IPS-15b (cell line): Measurements from ENCODE around the gene MUC12.
"Not testable (repeated sequence)": the region's sequence is repeated elsewhere in the genome, so short reads cannot be mapped to it uniquely, and the experiment has no call there.

Experiments
- H3K27me3 ChIP-seq: one replicate; pipeline ENCODE4 v1.6.1; 2013; ENCODE audit warnings: low read length; ENCODE audit not compliant: control insufficient read depth, insufficient read depth
- H3K36me3 ChIP-seq: one replicate; pipeline ENCODE4 v1.6.1; 2013; ENCODE audit warnings: low read length; ENCODE audit not compliant: control insufficient read depth, insufficient read depth
- H3K4me1 ChIP-seq: one replicate; pipeline ENCODE4 v1.6.1; 2013; ENCODE audit warnings: mild to moderate bottlenecking, low read length; ENCODE audit not compliant: control insufficient read depth, insufficient read depth
- H3K4me3 ChIP-seq: one replicate; pipeline ENCODE4 v1.5.1; 2013; ENCODE audit warnings: low read depth, low read length
- H3K9ac ChIP-seq: one replicate; pipeline ENCODE4 v1.6.1; 2013; ENCODE audit warnings: low read depth, mild to moderate bottlenecking, low read length
- H3K9me3 ChIP-seq: one replicate; pipeline ENCODE4 v1.6.1; 2013; ENCODE audit warnings: mild to moderate bottlenecking, low read length; ENCODE audit not compliant: control insufficient read depth, insufficient read depth

Gene MUC12

DNA sequence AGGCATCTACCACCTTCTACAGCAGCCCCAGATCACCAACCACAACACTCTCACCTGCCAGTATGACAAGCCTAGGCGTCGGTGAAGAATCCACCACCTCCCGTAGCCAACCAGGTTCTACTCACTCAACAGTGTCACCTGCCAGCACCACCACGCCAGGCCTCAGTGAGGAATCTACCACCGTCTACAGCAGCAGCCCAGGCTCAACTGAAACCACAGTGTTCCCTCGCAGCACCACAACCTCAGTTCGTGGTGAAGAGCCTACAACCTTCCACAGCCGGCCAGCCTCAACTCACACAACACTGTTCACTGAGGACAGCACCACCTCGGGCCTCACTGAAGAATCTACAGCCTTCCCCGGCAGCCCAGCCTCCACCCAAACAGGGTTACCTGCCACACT, 29.2 kb downstream of the MUC12 start:
- not testable (repeated sequence) for H3K36me3 ChIP-seq, H3K4me3 ChIP-seq, H3K27me3 ChIP-seq, H3K9ac ChIP-seq, H3K9me3 ChIP-seq, H3K4me1 ChIP-seq

DNA sequence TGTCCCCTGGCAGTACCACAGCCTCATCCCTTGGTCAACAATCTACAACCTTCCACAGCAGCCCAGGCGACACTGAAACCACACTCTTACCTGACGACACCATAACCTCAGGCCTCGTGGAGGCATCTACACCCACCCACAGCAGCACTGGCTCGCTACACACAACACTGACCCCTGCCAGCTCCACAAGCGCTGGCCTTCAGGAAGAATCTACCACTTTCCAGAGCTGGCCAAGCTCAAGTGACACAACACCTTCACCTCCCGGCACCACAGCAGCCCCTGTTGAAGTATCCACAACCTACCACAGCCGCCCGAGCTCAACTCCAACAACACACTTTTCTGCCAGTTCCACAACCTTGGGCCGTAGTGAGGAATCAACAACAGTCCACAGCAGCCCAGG, 30.0 kb downstream of the MUC12 start:
- not testable (repeated sequence) for H3K27me3 ChIP-seq, H3K36me3 ChIP-seq, H3K4me1 ChIP-seq, H3K4me3 ChIP-seq, H3K9ac ChIP-seq, H3K9me3 ChIP-seq

DNA sequence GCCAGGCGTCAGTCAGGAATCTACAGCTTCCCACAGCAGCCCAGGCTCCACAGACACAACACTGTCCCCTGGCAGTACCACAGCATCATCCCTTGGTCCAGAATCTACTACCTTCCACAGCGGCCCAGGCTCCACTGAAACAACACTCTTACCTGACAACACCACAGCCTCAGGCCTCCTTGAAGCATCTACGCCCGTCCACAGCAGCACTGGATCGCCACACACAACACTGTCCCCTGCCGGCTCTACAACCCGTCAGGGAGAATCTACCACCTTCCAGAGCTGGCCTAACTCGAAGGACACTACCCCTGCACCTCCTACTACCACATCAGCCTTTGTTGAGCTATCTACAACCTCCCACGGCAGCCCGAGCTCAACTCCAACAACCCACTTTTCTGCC, 30.7 kb downstream of the MUC12 start:
- H3K27me3 ChIP-seq, H3K4me3 ChIP-seq, H3K9me3 ChIP-seq, H3K36me3 ChIP-seq, H3K4me1 ChIP-seq, H3K9ac ChIP-seq: not testable (repeated sequence)

DNA sequence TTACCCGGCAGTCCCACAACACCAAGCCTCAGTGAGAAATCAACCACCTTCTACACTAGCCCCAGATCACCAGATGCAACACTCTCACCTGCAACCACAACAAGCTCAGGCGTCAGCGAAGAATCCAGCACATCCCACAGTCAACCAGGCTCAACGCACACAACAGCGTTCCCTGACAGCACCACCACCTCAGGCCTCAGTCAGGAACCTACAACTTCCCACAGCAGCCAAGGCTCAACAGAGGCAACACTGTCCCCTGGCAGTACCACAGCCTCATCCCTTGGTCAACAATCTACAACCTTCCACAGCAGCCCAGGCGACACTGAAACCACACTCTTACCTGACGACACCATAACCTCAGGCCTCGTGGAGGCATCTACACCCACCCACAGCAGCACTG, 33.0 kb downstream of the MUC12 start:
- not testable (repeated sequence) for H3K4me1 ChIP-seq, H3K27me3 ChIP-seq, H3K4me3 ChIP-seq, H3K36me3 ChIP-seq, H3K9me3 ChIP-seq, H3K9ac ChIP-seq

DNA sequence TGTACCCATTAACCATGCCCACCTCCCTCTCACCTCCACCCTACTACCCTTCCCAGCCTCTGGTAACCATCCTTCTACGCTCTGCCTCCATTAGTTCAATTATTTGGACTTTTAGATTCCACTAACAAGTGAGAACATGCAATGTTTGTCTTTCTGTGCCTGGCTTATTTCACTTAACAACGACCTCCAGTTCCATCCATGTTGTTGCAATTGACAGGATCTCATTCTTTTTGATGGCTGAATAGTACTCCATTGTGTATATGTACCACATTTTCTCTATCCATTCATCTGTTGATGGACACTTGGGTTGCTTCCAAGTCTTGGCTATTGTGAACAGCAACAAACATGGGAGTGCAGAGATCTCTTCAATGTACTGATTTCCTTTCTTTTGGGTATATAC, 38.0 kb downstream of the MUC12 start:
- not testable (repeated sequence) for H3K36me3 ChIP-seq, H3K4me3 ChIP-seq, H3K4me1 ChIP-seq, H3K9me3 ChIP-seq, H3K9ac ChIP-seq, H3K27me3 ChIP-seq

DNA sequence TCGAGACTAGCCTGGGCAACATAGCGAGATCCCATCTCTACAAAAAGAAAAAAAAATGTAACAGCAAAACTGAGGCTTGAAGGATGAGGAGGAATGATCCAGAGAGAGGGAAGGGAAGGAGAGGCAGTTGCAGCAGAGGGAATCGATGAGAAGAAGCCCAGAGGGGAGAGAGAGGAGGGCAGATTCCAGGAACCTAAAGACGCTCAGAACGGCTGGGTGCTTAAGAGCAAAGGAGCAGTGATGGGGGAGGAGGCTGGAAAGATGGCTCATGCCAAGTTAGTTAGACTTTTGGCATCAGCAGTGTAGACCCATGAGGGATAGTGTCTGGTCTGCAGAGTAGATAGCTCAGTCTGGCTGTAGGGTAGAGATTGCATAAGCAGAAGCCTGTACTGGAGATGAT, 40.3 kb downstream of the MUC12 start:
- no peak overlapping the region for H3K9ac ChIP-seq

DNA sequence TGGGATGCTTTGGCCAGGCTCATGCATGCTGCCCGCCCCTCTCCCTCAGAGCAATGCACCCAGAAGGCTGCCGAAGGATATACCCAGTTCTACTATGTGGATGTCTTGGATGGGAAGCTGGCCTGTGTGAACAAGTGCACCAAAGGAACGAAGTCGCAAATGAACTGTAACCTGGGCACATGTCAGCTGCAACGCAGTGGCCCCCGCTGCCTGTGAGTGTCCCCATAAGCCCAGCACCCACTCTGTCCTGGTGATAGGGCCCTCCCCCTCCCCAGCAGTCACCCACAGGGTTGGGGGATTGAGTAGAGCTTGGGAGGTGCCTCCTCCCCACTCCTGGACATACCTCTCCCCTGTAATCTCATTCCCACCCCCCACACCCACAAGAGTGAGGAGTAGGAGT, 43.6 kb downstream of the MUC12 start:
- Histone ChIP-seq H3K4me3 (no peak overlapping the region), H3K27me3 (no peaks in the 10 kb centered on the region), H3K4me1 (peaks cover 7% of the 10 kb centered on the region), H3K36me3 (peaks cover 20% of the 10 kb centered on the region), H3K9me3 (no peaks in the 10 kb centered on the region), H3K9ac (no peak overlapping the region)

More for the DNA sequence above, 40.3 kb downstream of the MUC12 start:
- Histone ChIP-seq H3K4me3 (no peak overlapping the region), H3K4me1 (no peaks in the 10 kb centered on the region), H3K27me3 (no peaks in the 10 kb centered on the region), H3K36me3 (peaks cover 16% of the 10 kb centered on the region), H3K9me3 (no peaks in the 10 kb centered on the region)

DNA sequence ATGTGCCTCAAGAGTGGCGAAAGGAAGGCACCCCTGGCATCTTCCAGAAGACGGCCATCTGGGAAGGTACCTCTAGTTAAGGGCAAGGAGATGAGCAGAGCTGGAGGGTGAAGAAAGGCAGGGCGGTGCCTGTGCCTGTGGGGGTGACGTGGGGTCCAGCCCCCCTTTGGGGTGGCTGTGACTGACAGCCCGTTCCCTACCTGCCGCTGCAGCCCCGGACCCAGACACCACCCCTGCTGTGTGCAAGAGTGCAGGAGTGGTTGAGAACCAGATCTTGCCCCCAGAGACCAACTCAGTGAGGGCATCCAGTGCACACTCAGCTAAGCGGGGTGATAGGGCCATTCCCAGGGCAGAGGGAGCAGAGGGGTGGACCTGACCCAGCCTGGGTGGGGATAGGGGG, 46.3 kb downstream of the MUC12 start:
- Histone ChIP-seq H3K4me3 (peak overlapping the region; percentile 84), H3K9me3 (no peaks in the 10 kb centered on the region), H3K27me3 (no peaks in the 10 kb centered on the region), H3K9ac (no peak overlapping the region), H3K4me1 (peaks cover 7% of the 10 kb centered on the region), H3K36me3 (peaks cover 20% of the 10 kb centered on the region)

DNA sequence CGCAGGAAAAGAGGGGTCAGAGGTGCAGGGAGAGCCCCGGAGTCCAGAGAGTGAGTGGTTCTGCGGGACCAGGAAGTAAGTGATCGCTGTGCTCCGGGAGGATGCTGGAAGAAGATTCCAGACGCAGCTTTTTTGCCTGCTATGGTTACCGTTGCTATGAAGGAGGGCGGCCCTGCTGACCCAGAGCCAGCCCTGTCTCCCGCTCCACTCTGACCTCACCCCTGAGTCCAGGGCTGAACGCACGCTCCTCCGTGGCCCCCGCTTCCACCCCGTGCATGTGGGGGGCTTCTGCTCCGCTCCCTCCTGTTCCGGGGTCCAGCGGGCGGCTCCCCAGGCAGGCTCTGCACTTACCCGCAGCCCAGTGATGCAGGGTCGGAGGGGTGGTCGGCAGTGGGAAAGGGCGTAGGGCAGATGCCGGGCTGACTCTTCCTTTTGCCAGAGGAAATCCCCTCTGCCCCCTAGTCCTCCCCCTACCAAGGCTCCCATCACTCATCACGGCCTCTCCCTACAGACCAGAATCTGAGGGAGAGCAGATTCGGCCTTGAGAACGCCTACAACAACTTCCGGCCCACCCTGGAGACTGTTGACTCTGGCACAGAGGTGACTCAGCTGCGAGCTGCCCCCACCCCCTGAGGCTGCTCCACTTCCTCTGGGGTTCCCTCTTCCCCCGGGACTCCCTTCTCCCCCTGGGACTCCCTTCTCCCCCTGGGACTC, 47.9 kb downstream of the MUC12 start:
- peaks cover 17% of the 10 kb centered on the region for H3K36me3 ChIP-seq
- no peaks in the 10 kb centered on the region for H3K27me3 ChIP-seq
- no peaks in the 10 kb centered on the region for H3K9me3 ChIP-seq
- H3K4me3 ChIP-seq: peak overlapping the region; percentile 84
- H3K4me1 ChIP-seq: peaks cover 7% of the 10 kb centered on the region
- H3K9ac ChIP-seq: peak overlapping the region; percentile 73

DNA sequence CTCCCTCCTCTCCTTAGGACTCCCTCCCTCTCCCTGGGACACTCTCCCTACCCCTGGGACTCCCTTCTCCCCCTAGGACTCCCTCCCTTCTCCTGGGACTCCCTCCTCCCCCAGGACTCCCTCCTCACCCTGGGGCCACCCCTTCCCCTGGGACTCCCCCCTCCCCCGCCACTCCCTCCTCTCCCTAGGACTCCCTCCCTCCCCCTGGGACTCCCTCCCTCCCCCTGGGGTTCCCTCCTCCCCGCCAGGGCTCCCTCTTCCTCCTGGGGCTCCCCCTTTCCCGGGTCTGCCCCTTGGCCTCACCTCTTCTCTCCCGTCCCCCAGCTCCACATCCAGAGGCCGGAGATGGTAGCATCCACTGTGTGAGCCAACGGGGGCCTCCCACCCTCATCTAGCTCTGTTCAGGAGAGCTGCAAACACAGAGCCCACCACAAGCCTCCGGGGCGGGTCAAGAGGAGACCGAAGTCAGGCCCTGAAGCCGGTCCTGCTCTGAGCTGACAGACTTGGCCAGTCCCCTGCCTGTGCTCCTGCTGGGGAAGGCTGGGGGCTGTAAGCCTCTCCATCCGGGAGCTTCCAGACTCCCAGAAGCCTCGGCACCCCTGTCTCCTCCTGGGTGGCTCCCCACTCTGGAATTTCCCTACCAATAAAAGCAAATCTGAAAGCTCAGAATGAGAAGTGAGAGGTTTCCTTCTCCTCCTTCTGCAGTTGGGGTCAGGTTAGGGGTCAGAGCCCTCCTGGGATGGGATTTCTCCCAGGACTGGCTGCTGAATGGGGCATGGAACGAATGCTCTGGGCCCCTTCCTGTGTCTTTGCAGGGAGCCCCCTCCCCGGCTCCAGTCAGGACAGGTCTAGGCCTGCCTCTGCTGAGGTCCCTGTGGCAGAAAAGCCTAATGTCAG, 49.2 kb downstream of the MUC12 start:
- peaks cover 9% of the 10 kb centered on the region for H3K36me3 ChIP-seq
- no peak overlapping the region for H3K9ac ChIP-seq
- no peaks in the 10 kb centered on the region for H3K9me3 ChIP-seq
- H3K27me3 ChIP-seq: no peaks in the 10 kb centered on the region
- H3K4me1 ChIP-seq: peaks cover 7% of the 10 kb centered on the region
- H3K4me3 ChIP-seq: peak overlapping the region; percentile 7

DNA sequence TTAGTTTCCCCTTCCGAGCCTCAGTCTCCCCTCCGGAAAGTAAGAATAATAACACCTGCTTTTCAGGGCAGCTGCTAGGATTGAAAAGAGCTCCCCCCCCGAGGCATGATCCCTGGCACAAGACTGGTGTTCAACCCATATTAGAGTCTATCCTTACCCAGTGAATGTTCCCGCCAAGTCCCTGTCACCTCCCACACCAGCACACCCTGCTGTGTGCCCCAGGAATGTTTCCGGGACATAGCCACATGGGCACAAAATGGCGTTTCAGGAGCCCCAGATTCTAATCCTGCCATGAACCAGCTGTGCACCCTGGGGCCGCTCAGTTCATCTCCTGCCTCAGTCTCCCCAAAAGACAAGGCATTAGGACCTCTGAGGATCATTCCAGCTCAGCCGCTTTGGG, 51.1 kb downstream of the MUC12 start:
- Histone ChIP-seq H3K4me1 (peaks cover 6% of the 10 kb centered on the region), H3K36me3 (no peaks in the 10 kb centered on the region), H3K27me3 (no peaks in the 10 kb centered on the region), H3K4me3 (no peak overlapping the region), H3K9ac (no peak overlapping the region), H3K9me3 (no peaks in the 10 kb centered on the region)

DNA sequence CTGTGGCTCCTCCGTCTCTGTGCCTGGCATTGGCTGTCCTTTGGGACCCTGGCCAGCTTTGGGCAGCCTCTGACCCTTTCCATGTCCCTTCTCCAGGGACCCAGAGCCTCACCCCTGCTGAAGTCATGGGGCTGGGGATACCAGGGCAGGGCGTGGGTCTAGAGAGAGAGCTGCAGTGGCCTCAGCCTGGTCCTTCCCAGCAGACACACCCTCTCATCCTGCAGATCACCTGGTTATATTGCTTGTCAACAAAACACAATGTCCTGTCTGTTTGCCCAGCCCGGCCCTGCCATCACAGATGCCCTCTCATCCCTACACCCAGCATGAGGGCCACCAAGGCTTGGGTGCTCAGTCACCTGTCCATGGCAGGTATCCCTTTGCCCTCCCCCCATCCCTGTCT, 52.3 kb downstream of the MUC12 start:
- H3K9ac ChIP-seq: no peak overlapping the region
- no peaks in the 10 kb centered on the region for H3K27me3 ChIP-seq
- H3K4me1 ChIP-seq: no peaks in the 10 kb centered on the region
- no peaks in the 10 kb centered on the region for H3K36me3 ChIP-seq
- no peak overlapping the region for H3K4me3 ChIP-seq
- H3K9me3 ChIP-seq: no peaks in the 10 kb centered on the region
